Measurements from ENCODE around the gene STK10. TPM values are rescaled to one million over a fixed set of nuclear protein-coding genes. Genes with fewer than 3 reads are reported as not detected.

STK10 gene
- polyA plus RNA-seq, 1 of the 3 experiments (the other 2 are of a cell fraction) = 11.0 TPM

GRCh38 chr5:172091956-172092732, 95.9 kb downstream of the STK10 start:
- Histone ChIP-seq H3K79me2 (ENCODE audit: insufficient read depth) (no peaks in the 10 kb centered on the region), H3K36me3 (replicated peaks in 1 of 2; ENCODE audit: control insufficient read depth in 1 of 2, insufficient read depth in 2 of 2, low read length in 1 of 2) (peaks cover 0 to 6% of the 10 kb centered on the region in 2 experiments), H3K4me2 (no peak overlapping the region), H3K4me3 (ENCODE audit: low read depth in 2 of 2, low read length in 1 of 2) (no peak overlapping the region), H3K9ac (no peak overlapping the region), H3K27me3 (ENCODE audit: insufficient read depth) (no peaks in the 10 kb centered on the region), H3K4me1 (ENCODE audit: control insufficient read depth in 1 of 2, insufficient read depth in 2 of 2, low read depth in 1 of 2, low read length in 1 of 2) (peaks cover 0 to 6% of the 10 kb centered on the region in 2 experiments; a peak in 1 of 4 replicates), H3K9me2 (no peaks in the 10 kb centered on the region), H3K9me3 (no peaks in the 10 kb centered on the region), H4K20me1 (ENCODE audit: insufficient read depth) (no peaks in the 10 kb centered on the region), H3F3A (replicated peaks; ENCODE audit: insufficient read depth) (no peaks in the 10 kb centered on the region), H2AFZ (ENCODE audit: low read depth) (no peak overlapping the region), H3K27ac (ENCODE audit: low read depth in 2 of 2, low read length in 1 of 2) (no peak overlapping the region)
- POLR2A ChIA-PET = no interaction called here
- DNase-seq = no peak
- TF ChIP-seq NFIC (IDR thresholded peaks at IDR 0.05; ENCODE audit: borderline replicate concordance) (no peak), NRF1 (IDR thresholded peaks at IDR 0.05; ENCODE audit: low read depth, low read length) (no peak), EZH2phosphoT487 (IDR thresholded peaks at IDR 0.05; ENCODE audit: borderline replicate concordance, low read depth) (no peak), RCOR1 (IDR thresholded peaks at IDR 0.05; ENCODE audit: low read length) (no peak), ZBTB33 (IDR thresholded peaks at IDR 0.05; ENCODE audit: borderline replicate concordance, low read depth) (no peak), GABPA (IDR thresholded peaks at IDR 0.05; ENCODE audit: low read depth) (no peak), TAF1 (IDR thresholded peaks at IDR 0.05; ENCODE audit: borderline replicate concordance, low read depth, low read length) (no peak), REST (IDR thresholded peaks at IDR 0.05; ENCODE audit: low read depth, low read length) (no peak), MXI1 (IDR thresholded peaks at IDR 0.05; ENCODE audit: low read depth, low read length) (no peak), FOXJ3 (CRISPR knock-in tag; IDR thresholded peaks at IDR 0.05) (no peak), MEF2A (IDR thresholded peaks at IDR 0.05; ENCODE audit: borderline replicate concordance, low read depth) (no peak), CTCF (IDR thresholded peaks at IDR 0.05) (no peak), RFX5 (IDR thresholded peaks at IDR 0.05; ENCODE audit: low read length) (no peak), RAD21 (IDR thresholded peaks at IDR 0.05; ENCODE audit: low read length) (no peak), MAX (IDR thresholded peaks at IDR 0.05; ENCODE audit: low read depth) (no peak), FOSL2 (IDR thresholded peaks at IDR 0.05; ENCODE audit: borderline replicate concordance, low read depth) (no peak), CHD2 (IDR thresholded peaks at IDR 0.05; ENCODE audit: low read length, partially characterized antibody) (no peak)
- CTCF ChIA-PET = interaction anchor here (0.6 to 3.0 kb wide), 6 partner anchors 11 to 576 kb away, joined by 3 to 9 read pairs (median 3); no protein-coding TSS in a partner anchor
- WGBS (ENCODE audit: low lambda C conversion rate) = 96% methylated on average over 15 of the region's 17 CpGs
